Measurements from ENCODE around the gene GPR162.

Gene GPR162

GRCh38 chr12:6822426-6823135 lies 960 bp downstream of the GPR162 start:
- DNase-seq (ENCODE audit: low read depth): no peak

- DNase-seq (ENCODE audit: low read depth): no peak
These were observed 1.8 kb downstream of the GPR162 start for GRCh38 chr12:6823182-6824084.

- DNase-seq (ENCODE audit: low read depth): no peak
These were observed 2.6 kb downstream of the GPR162 start for GRCh38 chr12:6824085-6824775.

GRCh38 chr12:6824901-6825381 lies 3.3 kb downstream of the GPR162 start:
- DNase-seq (ENCODE audit: low read depth): no peak

GRCh38 chr12:6825398-6826124 lies 3.9 kb downstream of the GPR162 start:
- peak; percentile 64 for DNase-seq (ENCODE audit: low read depth)

- no peak for DNase-seq (ENCODE audit: low read depth)
These were observed 4.6 kb downstream of the GPR162 start for GRCh38 chr12:6826125-6826733.

GRCh38 chr12:6826734-6827436 lies 5.3 kb downstream of the GPR162 start:
- DNase-seq (ENCODE audit: low read depth): no peak

- DNase-seq (ENCODE audit: low read depth): no peak
These were observed 5.9 kb downstream of the GPR162 start for GRCh38 chr12:6827437-6827911.

GRCh38 chr12:6827982-6828780 lies 6.6 kb downstream of the GPR162 start, which contains the start of gene P3H3:
TSS of gene P3H3 (plus strand) at chr12:6828407. CDS start at chr12:6828441, 34 bp downstream.
- DNase-seq (ENCODE audit: low read depth): no peak

- DNase-seq (ENCODE audit: low read depth): no peak
These were observed 7.3 kb downstream of the GPR162 start for GRCh38 chr12:6828781-6829535.

GRCh38 chr12:6829536-6830220 lies 8.1 kb downstream of the GPR162 start:
- DNase-seq (ENCODE audit: low read depth): no peak

GRCh38 chr12:6830286-6830890 lies 8.8 kb downstream of the GPR162 start:
- DNase-seq (ENCODE audit: low read depth): no peak

GRCh38 chr12:6830999-6831398 lies 9.4 kb downstream of the GPR162 start:
- DNase-seq (ENCODE audit: low read depth): no peak

- no peak for DNase-seq (ENCODE audit: low read depth)
These were observed 9.9 kb downstream of the GPR162 start for GRCh38 chr12:6831450-6831995.

- no peak for DNase-seq (ENCODE audit: low read depth)
These were observed 10.5 kb downstream of the GPR162 start for GRCh38 chr12:6832125-6832524.

- DNase-seq (ENCODE audit: low read depth): no peak
These were observed 11.7 kb downstream of the GPR162 start for GRCh38 chr12:6833189-6833890.

GRCh38 chr12:6834254-6834653 lies 12.6 kb downstream of the GPR162 start:
- DNase-seq (ENCODE audit: low read depth): no peak

Data from stimulated activated CD8-positive, alpha-beta memory T cell treated with anti-CD3 and anti-CD28 coated beads, Interleukin-15, amount 100 ng/mL, for 1 hour (primary cell).